Activated CD8-positive, alpha-beta memory T cell treated with anti-CD3 and anti-CD28 coated beads, Interleukin-2, amount 50 U/mL, for 1 hour (primary cell): ENCODE measurements around the gene GOLGA8S.
"Not testable (repeated sequence)": the region's sequence is repeated elsewhere in the genome, so short reads cannot be mapped to it uniquely, and the experiment has no call there.

Experiments used
- DNase-seq: peaks from one replicate; pipeline ENCODE4 v3.0.0-alpha.2; 2020; ENCODE audit errors: extremely low read depth

Gene GOLGA8S, protein sequence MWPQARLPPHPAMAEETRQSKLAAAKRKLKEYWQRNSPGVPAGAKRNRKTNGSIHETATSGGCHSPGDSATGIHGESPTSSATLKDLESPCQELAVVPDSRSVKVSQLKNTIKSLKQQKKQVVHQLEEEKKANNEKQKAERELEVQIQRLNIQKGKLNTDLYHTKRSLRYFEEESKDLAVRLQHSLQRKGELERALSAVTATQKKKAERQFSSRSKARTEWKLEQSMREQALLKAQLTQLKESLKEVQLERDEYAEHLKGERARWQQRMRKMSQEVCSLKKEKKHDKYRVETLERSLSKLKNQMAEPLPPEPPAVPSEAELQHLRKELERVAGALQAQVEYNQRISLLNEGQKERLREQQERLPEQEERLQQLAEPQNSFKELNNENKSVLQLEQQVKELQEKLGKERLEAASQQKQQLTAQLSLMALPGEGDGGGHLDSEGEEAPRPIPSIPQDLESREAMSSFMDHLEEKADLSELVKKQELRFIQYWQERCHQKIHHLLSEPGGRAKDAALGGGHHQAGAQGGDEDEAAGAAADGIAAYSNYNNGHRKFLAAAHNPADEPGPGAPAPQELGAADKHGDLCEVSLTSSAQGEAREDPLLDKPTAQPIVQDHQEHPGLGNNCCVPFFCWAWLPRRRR

GRCh38 chr15:23354448-23354847 is at the start of gene GOLGA8S:
GOLGA8S (plus strand) TSS chr15:23354748; CDS start chr15:23354810, 62 bp downstream.
- DNase-seq = not testable (repeated sequence)

GRCh38 chr15:23304805-23305204 is 49.7 kb upstream of the GOLGA8S start:
- not testable (repeated sequence) for DNase-seq

DNA sequence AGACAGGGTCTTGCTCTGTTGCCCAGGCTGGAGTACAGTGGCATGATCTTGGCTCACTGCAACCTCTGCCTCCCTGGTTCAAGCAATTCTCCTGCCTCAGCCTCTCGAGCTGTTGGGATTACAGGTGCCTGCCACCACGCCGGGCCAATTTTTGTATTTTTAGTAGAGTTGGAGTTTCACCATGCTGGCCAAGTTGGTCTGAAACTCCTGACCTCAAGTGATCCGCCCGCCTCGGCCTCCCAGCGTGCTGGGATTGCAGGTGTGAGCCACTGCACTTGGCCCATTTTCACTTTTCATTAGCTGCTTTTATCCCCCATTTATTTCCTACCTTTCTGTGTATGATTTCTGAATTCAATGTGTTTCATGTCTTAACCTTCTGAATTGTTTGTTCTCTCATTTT is 48.6 kb upstream of the GOLGA8S start:
- not testable (repeated sequence) for DNase-seq

- DNase-seq = not testable (repeated sequence)
Observed at GRCh38 chr15:23311233-23311632, 43.3 kb upstream of the GOLGA8S start.

- not testable (repeated sequence) for DNase-seq
Observed at GRCh38 chr15:23334096-23334495, 20.5 kb upstream of the GOLGA8S start, which contains the start of gene GOLGA6L26. GOLGA6L26 (minus strand) TSS chr15:23334196; CDS start chr15:23334135, 61 bp downstream.

DNA sequence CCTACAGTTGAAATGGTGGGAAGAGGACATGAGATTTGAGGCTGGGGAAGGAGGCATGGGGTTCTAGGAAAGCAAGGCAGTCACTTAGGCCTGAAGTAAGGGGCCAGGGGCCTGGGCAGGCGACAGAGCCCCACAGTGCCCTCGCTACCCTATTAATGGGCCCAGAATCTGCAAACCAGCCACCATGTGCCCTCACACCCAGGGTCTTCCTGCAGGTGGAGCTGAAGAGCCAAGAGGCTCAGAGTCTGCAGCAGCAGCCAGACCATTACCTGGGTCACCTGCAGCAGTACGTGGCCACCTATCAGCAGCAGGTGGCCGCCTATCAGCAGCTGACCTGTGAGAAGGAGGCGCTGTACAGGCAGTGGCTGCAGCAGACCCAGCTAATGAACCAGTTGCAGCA is 8.1 kb downstream of the GOLGA8S start:
- not testable (repeated sequence) for DNase-seq

DNA sequence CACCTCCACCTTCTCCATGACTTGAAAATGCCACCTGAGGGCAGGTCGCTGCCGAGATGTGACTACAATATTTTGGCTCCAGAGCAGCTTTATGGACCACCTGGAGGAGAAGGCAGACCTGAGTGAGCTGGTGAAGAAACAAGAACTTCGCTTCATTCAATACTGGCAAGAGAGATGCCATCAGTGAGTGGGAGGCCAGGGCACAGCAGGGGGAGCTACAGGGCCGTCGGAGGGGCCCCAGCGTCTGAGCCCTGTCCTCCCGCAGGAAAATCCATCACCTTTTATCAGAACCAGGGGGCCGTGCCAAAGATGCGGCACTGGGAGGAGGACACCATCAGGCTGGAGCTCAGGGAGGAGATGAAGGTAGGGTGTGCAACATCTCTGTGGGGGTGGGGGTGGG is 9.7 kb downstream of the GOLGA8S start:
- DNase-seq = not testable (repeated sequence)

GRCh38 chr15:23370578-23370977 is 16.0 kb downstream of the GOLGA8S start:
- no peak for DNase-seq

DNA sequence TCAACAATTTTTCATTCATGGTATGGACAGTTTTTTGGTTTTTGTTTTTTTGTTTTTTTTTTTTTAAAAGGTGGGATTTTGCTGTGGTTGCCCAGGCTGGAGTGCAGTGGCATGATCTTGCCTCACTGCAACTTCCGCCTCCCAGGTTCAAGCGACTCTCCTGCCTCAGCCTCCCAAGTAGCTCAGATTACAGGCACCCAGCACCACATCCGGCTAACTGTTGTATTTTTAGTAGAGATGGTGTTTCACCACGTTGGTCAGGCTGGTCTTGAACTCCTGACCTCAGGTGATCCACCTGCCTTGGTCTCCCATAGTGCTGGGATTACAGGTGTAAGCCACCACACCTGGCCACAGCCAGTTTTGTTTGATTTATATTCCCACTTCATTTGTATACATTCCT is 16.6 kb downstream of the GOLGA8S start:
- DNase-seq = not testable (repeated sequence)

- not testable (repeated sequence) for DNase-seq
Observed at GRCh38 chr15:23371868-23372267, 17.3 kb downstream of the GOLGA8S start.

DNA sequence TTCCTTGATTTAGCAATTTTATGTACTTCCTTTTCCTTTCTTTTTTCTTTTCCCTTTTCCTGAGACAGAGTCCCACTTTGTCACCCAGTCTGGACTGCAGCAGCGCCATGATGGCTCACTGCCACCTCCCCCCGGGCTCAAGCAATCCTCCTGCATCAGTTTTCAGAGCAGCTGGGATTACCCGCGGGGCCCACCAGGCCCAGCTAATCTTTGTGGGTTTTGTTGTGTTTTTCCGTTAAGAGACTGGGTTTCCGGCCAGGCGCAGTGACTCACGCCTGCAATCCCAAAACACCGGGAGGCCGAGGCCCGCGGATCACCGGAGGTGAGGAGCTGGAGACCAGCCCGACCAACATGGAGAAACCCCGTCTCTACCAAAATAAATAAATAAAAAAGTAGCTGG is 17.7 kb downstream of the GOLGA8S start:
- DNase-seq = no peak

- not testable (repeated sequence) for DNase-seq
Observed at GRCh38 chr15:23372891-23373600, 18.5 kb downstream of the GOLGA8S start.

DNA sequence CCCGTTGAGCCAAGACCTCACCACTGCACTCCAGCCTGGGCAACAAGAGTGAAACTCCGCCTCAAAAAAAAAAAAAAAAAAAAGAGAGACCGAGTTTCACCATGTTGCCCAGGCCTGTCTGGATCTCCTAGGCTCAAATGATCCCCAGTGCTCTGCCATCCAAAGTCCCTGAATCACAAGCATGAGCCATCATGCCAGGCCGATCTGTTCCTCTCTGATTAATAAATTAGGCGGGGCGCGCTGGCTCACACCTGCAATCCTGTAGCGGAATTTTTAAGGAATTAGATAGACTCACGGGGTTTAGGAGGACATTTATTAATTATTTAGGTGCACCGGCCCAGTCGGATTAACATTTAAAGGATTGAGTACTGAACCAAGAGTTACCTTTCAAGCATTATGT is 19.7 kb downstream of the GOLGA8S start:
- not testable (repeated sequence) for DNase-seq

DNA sequence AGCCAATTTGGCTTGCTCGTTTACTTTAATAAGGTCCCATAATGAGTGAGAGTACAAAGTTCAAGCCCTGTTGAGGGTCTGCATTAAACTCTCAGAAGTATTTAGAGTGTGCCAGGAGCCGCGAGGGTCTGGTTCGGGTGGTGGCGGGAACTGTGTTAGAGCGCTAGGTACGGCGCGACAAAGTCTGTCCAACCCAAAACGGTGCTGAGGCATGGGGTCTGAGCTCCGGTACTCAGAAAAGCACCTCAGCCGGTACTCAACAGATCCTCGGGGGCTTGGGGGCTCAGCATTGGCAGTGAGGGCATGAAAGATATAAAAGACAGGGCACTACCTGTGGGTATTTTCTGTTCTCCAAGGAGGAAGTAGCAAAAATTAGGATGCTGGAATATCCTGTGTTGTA is 24.4 kb downstream of the GOLGA8S start:
- DNase-seq = not testable (repeated sequence)

DNA sequence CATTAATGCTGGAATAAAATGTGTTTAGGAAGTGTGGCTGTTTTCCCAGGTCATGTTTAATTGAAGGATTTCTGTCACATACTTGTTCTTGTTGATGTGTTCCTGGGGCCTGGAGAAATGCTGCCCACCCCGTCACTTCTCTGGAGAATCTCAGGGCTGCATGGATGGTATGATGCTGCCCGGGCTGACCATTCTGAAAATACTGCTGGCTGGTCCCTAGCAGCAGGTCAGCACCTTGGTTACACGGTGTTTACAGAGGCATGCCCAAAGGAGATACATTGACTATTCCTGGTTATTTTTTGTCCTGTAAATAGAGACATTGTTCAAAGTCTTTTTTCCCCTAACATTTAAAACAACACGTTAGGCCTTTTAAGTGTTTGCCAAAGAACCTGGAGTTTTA is 26.2 kb downstream of the GOLGA8S start:
- DNase-seq = not testable (repeated sequence)

DNA sequence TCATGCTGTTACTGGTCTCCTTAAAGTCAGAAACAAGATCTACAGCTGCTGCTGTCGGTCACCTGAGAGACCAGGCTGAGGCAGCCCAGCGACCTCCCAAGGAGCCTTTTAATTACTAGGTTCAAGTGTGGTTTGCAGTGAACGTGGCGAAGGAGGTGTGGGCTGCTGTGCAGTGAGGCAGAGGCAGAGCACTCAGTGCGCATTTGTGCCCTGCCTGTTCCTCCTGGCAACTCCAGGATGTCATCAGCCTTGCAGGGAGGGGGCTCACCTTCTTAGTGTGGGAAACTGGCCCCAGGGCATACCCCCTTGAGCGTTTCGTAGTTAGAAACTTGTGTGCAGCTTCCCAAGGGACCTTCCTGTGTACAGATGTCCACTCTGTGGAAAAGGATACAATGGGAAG is 26.6 kb downstream of the GOLGA8S start:
- DNase-seq = not testable (repeated sequence)

- DNase-seq = no peak
Observed at GRCh38 chr15:23384371-23384770, 29.8 kb downstream of the GOLGA8S start.

- DNase-seq = no peak
Observed at GRCh38 chr15:23385886-23386430, 31.4 kb downstream of the GOLGA8S start.

DNA sequence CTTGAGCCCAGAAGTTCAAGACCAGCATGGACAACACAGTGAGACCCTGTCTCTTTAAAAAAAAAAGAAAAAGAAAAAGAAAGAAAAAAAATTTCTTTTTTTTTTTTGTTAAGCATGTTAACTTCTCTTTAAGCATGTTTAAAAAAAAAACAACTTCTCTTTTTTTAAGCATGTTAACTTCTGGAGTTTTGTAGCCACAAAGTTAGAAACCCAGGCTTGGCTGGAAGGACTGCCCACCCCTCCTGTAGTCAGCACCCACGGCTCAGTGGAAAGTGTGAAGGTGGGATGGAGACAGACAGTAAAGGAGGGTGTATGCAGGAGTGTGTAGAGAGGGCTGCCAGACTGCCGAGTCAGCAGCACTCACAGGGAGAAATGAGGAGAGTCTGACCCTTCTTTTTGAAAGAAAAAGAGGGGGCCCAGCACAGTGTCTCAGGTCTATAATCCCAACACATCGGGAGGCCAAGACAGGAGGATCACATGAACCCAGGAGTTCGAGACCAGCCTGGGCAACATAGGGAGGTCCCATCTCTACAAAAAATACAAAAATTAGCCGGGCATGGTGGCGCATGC is 33.2 kb downstream of the GOLGA8S start:
- no peak for DNase-seq

GRCh38 chr15:23395030-23395692 is 40.6 kb downstream of the GOLGA8S start:
- DNase-seq = no peak

DNA sequence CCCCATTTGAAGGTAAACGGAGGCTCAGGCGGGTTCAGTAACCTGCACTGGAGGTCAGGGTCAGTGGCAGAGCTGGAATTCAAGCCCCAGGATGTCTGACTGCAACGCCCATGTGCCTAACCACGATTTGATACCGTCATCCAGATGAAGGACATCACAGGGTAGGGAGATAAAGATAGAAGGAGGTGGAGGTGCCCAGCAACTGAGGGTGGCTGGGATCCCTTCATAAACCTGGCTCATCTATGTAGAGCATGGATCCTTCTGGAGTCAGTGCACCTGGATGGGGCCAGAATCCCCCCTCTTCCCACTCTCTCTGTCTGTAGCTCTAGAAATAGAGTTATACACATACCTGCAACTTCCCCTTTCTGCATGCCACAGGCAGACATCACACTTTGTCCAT is 41.3 kb downstream of the GOLGA8S start:
- DNase-seq = no peak
